ENCODE results near the gene ERVW-1.

GRCh38 chr7:92427193-92427592 lies 50.6 kb downstream of the ERVW-1 start:
- TF ChIP-seq POLR2AphosphoS5 (IDR thresholded peaks at IDR 0.05; ENCODE audit: insufficient read depth in 1 of 2, low read depth in 1 of 2) (no peak), CTCF (IDR thresholded peaks at IDR 0.05) (no peak), POLR2A (IDR thresholded peaks at IDR 0.05) (no peak)
